ENCODE measurements around the gene DDO.
"Not testable (repeated sequence)": the region's sequence is repeated elsewhere in the genome, so short reads cannot be mapped to it uniquely, and the experiment has no call there.

DDO gene
- 0 reads per million in 3 experiments for total RNA-seq

DNA sequence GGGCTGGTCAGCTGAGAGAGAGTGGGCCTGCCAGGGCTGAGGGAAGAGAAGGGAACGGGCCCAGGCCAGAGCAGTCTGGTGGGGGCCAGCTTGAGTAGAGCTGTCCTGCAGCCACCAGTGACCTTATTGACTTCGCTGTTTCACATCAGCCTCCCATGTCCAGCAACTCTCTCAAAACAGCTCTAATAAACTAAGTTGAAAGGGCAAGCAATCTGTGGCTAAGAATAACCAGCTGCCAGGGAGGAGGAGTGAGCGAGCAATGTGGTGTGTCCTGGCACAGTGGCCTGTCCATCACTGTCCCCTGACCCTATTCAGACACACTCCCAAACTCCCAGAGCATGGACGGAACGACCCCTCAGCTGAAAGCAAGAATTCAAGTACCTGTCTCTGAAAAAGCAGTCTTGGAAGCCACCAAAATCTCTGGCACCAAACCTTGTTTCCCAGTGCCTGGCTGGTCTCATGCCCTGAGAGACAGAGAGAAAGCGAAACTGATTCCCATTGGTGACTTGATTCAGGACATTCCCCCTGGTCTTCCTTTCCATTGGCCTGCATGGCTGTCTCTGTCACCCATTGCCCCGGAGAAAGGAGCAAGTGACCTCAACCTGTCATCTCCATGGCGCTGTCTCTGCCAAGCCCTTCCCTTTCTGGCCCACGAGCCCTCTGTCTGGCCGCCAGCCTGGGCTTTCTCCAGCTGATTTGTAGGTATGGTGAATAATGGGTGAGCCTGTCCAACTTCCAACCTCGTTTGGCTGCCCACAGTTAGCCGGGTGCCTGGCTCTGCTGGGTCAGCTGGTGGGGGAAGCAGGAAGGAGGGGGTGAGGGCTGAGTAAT is at the start of gene DDO:
Gene DDO, minus strand, starts transcription at position 490 of the 831 bp plus-strand sequence. CDS start 2,113 bp downstream, outside the sequence.
- DNase-seq, result no peak

GRCh38 chr6:110462884-110463481 is 47.6 kb upstream of the DDO start:
- DNase-seq, result no peak

DNA sequence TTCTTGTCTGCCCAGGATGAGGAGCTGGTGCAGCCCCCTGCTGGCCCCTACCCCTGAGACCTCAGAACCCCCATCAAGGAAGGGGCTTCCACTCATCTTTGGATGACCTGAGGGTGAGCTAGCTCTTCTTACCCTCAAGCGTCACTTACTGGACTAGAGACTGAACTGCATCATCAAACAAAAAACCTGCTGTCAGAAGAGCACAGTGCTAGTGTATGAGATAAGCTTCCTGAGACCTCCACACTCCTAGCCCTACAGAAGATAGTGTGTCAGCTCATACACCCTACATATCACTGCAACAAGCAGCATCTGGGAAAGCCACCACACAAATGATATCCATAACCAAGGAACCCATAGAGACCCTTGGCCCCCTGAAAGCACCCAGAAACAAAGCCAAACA is 46.0 kb upstream of the DDO start:
- no peak for DNase-seq

GRCh38 chr6:110459137-110459536 is 43.8 kb upstream of the DDO start:
- DNase-seq, result no peak

DNA sequence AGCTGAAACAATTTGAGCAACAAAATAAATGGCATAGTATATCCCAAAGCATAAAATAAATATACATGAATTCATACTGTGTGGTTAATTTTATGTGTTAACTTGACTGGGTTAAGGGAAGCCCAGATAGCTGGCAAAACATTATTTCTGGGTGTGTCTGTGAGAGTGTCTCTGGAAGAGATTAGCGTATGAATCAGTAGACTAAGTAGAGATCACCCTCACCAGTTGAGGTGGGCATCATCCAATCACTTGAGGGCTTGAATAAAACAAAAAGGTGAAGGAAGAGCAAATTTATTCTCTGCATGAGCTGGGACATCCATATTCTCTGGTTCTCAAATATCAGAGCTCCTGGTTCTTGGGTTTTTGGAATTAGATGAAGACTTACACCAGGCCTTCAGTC is 43.1 kb upstream of the DDO start:
- DNase-seq, result no peak

- DNase-seq, result not testable (repeated sequence)
These were observed 42.3 kb upstream of the DDO start for GRCh38 chr6:110457567-110458175.

DNA sequence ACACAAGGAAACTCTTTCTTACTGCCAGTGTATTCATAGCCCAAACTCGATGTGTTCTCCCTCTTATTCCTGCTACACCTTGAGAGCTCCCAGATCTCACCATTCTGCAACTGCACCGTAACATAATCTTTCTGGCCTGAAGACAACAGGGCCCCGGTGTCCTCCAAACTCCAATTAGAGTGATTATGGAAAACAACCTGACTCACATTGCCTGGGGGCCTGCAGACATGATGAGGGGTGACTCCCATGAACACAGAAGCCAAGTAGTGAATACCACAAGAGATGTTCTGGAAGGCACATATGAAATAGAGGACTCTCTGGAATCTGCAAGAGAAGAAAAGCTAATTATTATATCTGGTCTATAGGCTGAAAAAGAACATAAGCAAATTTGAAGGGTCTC is 41.3 kb upstream of the DDO start:
- no peak for DNase-seq

DNA sequence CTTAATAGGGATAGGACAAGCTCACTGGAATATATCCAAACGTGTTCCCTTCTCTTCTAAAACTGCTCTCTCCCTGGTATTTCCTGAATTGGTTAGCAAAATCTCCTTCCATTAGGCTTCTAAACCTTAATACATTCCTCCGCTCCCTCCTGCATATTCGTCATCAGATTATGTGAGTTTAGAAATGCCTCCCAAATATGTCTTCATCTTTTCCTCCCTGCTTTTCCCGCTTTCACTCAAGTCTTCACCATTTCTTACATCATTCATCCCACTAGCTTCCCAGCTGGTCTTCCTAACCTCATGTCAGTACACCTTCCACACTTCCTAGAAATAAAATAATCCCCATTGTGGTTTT is 34.1 kb upstream of the DDO start:
- no peak for DNase-seq

DNA sequence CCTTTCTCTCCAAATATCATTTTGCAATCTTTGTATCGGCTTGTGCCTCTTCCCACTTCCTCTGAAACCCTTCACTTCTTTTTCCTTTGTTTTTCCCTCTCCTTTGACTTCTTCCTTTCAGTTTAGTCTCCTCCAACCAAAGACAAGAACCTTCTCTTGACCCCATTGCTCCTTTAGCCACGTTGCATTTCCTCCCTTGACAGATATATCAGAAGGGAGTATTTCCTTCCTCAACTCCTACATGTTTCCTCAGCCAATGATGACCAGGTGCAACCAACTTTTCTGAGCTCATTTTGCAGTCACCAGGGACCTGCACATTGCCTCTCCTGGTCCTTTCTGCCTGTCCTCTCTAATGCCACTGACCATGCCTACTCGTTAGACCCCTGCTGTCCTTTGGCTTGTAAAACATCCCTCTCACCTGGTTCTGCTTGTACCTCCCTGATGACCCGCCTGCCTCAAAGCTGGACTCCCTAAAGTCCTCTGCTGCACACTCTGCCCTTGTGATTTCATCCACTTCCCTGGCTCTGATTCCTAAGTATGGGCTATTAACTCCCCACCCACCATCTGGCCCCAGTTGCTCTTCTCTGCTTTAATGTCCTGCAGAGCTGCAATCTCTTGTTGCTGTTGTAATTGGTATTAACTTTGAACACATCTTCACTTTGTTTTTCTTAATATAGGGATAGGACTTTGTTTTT is 33.6 kb upstream of the DDO start:
- DNase-seq, result no peak

GRCh38 chr6:110447761-110448160 is 32.4 kb upstream of the DDO start:
- DNase-seq, result no peak

DNA sequence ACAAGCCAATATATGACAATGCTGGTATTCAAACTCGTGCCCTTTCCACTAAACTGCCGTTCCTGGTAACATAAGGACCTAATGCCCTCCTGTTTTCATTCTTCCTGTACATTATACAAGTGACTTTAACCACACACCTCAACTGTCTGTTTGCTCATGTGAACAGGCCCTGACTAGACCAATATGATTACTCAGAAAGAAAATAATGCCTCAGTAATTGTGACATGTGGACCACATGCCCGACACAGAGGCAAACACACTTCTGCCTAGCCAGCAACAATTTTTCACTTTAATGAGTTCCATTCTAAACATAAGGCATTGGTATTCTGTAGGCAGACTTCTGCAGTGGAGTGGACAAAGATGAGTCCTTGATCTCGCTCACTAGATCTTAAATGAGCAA is 31.0 kb upstream of the DDO start:
- no peak for DNase-seq

GRCh38 chr6:110440026-110440425 is 24.7 kb upstream of the DDO start:
- DNase-seq, result no peak

DNA sequence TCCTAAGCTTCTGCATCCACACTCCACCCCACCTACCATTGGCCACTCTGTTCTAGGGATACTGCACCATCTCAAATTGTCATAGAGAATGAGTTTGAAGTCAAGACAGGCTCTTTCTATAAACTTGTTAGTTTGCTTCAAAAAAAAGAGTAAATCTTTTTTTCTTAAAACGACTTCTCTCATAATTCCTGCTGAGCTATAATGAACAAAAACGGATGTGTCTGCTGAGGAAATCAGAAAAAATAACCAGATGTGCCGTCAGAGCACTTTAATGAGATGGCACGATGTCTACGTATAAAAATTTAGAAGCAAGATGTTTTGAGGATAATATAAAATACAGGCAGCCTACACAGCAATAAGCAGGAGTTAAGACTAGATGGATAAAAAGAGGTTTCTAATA is 24.0 kb upstream of the DDO start:
- DNase-seq, result no peak

DNA sequence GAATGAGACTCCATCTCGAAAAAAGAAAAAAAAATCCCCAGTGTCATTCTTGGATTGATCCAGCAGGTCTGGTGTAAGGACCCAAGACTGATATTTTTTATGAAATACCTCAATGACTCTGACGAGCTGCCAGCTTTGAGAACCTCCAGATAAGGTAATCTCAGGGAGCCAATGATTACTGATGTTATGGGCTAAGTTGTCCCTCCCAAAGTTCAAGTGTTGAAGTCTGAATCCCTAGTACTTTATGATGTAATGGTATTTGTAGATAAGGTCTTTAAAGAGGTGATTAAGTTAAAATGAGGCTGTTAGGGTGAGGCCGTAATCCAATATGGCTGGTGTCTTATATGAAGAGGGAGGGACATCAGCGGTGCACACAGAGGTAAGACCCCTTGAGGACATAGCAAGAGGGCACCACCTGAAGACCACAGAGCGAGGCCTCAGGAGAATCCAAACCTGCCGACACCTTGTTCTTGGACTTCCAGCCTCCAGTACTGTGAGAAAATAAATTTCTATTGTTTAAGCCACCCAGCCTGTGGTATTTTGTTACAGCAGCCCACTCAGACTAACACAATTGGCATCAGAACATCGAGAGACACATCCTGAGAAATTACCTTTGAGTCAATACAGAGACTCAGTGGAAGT is 19.7 kb upstream of the DDO start:
- no peak for DNase-seq

DNA sequence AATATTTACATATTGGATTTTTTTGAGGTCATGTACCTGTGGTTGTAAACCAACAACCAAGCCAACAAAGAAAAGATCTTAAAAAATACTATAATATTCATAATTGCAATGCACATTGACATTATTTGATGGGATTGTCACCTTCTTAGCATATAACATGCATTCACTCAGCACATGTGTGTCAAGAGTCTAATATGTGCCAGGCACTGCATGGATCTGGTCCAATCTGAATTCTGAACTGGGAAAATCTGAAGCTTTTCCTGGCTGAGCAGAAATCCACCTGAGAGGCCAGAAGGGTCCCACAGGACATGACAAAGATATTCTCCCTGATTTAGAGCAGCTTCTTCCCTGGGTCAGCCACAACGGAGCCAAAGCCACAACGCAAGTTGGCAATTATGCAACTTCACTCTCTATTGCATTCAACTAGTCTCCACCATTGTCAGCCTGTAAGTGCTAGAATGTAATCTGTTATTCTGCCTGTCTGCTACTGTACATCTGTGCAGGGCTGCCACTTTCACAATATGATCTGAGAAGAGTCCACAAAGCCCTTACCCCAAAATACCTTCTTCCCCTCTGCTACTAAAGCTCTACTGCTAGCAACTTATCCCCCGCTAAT is 17.0 kb upstream of the DDO start:
- no peak for DNase-seq

DNA sequence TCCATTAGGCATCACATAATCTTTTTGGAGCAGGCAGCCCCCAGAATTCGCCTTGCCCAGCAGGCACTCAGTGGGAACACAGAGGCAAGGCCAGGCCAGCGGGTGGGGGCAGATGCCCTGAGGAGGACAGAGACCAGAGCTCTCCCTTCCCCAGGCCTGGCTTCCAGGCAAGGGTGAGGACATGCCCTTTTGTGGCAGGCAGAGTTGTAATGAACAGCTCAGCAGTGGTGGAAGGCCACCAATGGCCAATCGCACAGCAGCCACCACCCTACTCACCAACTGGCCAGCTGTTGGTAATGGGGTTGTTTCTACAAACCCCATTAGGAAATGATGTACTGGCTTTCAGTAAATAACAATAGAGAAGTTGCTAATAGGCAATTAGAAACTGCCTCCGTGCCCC is 15.4 kb upstream of the DDO start:
- no peak for DNase-seq

- DNase-seq, result no peak
These were observed 14.9 kb upstream of the DDO start for GRCh38 chr6:110430236-110430635.

DNA sequence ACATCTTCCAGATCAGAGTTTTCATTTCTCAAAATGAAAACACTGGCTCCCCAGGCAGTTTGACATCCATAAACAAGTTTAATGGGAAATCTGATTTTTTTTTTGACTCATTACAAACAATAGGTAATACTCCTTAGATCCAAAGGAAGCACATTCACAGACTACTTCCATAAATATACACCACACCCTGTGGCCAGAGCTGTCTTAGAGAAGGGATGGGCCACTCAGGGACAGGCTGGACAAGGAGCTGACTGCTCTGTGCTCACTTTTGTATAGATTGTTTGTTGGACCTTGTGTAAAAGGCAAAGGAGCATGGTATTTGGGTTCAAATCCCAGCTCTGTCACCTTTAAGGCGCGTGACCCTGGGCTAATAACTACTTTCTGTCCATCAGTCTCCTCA is 12.8 kb upstream of the DDO start:
- DNase-seq, result no peak

GRCh38 chr6:110425816-110426215 is 10.4 kb upstream of the DDO start:
- no peak for DNase-seq

DNA sequence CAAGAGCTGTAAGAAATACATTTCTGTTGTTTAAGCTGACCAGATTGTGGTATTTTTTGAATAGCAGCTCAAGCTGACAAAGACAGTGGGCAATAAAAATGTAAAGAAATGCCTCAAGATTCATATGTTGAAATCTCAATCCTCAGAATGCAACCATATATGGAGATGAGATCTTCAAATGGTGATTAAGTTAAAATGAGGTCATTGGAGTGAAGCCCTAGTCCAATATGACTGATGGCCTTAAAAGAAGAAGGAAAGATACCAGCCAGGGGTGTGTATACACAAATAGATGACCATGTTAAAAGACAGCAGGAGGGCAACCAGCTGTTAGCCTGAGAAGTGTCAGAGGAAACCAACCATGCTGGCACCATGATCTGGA is 7.1 kb upstream of the DDO start:
- no peak for DNase-seq

GRCh38 chr6:110421749-110422443 is 6.5 kb upstream of the DDO start:
- no peak for DNase-seq

All from central memory CD4-positive, alpha-beta T cell (primary cell).